NCI-H2171 (cell line): Measurements from ENCODE around the gene PHB1.
A peak's percentile ranks its signal among the peaks of the same experiment; 100 is the strongest.

Experiments
- DNase-seq: peaks from one replicate; lab custom pipeline; 2025; lab: John Stamatoyannopoulos, UW

Gene PHB1

DNA sequence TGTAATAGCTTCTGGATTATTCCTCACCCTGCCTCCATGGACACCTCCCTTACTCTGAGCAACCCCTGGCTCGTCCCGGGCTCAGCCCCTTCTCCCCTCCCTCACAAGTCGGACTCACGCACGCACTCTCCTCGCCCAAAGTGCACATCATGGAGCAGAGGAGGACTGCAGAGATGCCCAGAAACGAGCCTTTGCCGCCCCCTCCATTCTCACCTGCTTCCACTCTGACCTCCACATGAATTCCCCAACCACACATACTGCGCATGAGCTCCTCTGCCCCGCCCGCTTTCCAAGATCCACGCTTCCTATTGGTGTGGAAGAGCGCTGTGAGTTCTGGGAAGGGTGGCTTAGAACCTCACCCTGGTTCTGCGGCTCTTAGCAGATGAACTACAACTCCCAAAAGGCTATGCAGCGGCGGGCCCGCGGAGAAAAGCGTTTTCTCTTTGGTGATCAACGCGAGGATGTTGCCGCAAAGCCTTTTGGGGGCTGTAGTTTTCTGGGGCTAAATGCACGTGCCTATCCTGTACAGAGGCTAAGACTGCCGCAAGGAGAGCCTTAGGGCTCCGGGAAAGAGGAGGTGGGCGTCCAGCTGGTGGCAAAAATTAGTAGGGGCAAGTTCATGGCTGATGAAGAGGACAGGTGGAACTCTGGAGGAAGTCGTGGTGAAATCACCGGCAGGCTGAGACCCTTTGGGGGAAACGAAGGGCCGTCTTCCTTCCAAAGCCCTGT lies at the start of gene PHB1:
PHB1 (minus strand) TSS at position 261 of the 729 bp plus-strand sequence. CDS start 1,618 bp downstream, outside the sequence.
- DNase-seq = peak; percentile 97

DNA sequence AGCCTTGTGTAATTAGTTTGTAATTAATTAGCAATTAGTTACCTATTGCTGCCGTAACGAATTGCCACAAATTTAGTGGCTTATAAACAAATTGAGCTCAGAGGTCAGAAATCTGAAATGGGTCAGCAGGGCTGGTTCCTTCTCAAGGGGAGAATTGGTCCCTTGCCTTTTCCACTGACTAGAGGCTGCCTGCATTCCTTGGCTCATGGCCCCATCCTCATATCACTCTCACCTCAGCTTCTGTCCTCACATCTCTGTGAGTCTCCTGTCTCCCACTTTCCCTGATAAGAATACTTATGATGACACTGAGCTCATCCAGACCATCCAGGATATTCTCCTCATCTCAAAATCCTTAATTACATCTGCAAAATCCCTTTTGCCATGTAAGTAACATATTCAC lies 49.4 kb upstream of the PHB1 start:
- DNase-seq = no peak

DNA sequence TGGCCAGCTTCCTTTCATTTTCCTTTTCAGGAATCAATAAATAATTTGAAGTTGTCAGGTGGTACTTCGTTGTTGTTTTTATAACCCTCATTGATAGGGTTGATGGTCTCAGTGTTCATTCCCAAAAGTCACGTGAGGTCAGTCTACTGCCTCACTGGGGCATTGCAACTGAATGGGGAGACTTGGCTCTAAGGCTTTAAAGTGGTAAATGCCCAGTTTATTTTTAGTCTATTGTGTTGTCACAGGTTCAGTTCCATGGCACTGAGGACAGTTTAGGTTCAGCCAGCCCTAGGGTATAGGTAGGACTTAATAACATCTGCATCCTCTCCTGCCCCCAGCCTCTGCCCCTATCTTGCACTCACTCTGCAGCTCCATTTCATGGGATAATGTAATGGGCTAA lies 46.9 kb upstream of the PHB1 start:
- no peak for DNase-seq

DNA sequence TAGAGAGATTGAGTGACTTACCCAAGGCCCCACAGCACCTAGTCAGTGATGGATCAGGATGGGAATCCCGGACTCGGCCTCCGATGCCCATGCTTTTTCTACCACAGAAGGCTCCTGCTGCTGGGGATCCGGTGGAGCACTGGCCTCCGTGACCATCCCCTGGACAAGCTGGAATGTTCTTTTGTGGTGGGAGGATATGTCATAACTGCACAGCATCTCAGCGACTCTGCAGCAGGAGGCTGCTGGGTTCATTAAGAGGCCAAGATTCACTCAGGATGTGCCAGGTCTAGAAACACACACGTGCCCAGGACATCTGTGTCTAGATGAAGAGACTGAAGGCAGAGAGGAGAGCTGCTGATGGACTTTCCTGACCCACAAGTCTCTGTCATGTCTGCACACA lies 45.7 kb upstream of the PHB1 start:
- no peak for DNase-seq

DNA sequence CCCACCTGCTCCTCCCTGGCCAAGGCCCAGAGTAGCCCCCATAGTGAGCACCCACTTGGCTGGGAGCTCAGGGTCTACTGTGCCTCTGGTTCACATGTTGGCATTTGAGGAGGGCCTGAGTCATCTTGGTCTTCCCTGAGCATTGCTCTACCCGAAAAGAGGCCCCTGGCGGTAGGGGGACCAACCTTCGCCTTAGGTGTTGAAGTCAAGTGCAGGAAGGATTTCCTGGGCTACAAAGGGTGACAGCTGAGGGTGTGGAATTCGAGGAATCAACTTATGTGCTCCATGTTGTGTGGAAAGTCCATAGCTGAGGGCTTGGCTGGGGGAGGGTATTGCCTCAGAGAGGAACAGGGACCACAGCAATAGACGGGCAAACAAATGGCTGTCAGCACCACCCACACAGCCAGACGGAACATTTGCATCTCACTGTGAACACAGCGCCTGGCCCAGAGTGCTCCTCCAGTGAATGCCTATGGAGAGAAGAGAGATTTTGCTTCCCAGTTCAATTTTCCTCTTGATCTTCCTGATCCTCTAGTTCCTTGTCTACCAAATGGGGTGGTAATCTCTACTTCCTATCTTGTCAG lies 44.8 kb upstream of the PHB1 start:
- DNase-seq = no peak

DNA sequence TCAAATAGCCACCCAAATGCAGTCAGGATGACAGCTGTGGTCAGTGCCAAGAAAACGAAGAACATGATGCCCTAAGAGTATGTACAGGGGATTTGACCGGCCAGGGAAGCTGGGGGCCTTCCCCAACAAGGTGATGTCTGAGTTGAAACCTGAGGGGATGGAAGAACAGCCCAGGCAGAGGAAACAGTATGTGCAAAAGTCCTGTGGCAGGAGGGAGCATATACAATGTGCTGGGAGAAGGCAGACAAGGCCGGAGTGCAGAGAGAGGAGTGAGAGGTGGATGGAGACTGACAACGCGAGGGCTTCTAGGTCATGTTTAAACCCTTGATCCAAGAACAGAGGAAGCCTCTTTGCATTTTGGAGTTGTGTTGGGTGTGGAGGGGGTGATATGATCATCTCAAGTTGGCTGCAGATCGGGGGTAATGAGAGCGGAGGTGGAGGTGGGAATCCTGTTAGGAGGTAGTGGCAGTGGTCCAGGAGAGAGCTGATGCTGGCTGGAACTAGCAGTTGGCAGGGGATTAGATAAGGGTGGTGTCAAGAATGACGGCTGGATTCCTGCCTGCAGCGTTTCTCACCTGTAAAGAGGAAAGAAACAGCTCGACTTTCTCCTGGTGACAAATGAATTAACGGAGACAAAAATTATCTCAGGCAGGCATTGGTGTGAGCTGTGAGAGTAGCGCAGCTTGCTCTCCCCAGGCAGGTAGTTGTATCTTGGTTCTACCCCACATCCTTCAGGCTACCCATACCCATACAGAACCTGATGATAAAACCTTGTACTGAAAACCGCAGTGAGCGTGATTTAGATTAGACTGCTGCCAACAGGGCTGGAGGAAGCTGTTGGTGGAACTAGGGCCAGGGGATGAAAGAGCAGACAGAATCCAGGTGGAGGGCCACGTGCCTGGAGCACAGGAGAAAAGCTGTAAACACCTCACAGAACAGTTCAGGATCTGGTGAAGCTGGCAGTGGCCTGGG lies 43.2 kb upstream of the PHB1 start:
- DNase-seq = no peak

DNA sequence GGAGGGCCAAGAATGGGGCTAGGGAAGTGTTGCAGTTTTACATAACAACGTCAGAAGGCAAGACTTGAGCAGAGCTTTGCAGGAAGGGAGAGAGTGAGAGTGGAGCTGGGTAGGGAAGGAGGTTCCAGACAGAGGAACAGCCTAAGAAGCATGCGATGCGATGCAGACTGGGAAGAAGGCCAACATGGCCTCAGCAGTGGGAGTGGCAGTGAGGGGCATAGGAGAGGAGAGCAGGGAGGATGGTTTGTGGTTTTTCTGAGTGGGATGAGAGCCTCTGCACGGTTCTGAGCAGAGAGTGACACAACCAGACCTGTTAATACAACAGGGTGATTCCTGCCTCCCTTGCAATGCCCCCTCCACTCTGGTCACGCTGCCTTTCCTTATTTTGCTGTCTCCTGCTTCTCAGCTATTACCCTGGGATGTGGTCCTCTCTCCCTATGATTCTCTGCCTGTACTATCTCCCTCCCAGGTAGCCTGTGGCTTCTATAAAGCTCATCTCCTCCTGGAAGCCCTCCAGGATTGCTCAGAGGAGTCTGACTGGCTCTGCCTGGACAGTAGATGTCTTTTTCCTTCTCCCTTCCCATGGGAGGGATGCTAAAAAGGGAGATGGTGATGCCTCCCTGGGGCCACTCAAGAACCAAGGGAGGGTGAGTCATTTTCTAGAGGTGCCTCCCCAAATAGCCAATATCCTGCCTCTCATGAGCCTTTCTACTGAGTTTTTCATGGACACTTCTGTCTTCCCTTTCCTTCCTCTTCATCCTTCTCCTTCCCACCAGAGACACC lies 41.7 kb upstream of the PHB1 start:
- DNase-seq = no peak

DNA sequence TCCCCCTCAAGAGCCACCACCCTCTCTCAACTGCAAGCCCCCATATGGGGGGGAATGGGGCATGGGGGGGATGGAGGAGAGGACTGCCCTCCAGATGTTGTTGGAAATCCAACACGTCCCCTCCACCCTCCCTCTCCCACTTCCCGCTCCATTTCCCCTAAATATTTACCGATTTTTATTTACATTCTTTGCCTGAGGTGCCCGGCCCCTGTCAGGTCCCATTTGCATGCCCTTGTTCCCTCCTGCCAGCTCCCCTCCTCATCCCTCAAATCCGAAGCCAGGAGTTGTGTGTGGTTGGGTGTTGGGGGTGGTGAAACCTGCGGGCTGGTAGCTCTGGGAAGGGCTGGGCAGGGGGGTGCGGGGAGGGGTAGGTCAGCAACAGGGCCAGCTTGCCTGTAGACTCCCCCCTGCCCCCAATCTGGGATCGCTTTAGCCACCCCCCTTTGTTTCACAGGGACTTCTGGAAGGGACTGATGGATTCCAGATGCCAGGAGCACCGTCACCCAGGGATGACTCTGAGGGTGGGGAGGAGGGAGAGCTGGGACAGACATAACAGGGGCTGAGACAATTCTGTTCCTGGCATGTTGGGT lies 40.7 kb upstream of the PHB1 start:
- no peak for DNase-seq

DNA sequence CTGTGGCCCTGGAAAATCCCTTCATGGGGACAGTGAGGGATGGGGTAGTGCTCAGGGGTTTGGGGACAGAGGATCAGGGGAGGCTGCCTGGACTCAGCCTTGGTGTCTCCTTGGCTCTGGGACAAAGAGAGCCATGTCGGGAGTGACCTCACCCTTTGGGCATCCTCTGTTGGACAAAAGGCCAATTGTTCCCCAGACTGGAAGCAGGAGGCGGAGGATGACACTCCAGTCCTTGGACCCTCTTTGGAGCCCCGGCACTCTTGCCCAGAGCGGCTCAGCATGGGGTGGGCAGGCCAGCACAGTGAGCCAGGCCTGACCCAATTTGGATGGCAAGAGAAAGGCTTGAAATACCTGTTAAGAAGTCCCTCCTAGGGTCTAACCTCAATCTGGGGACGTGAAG lies 39.4 kb upstream of the PHB1 start:
- DNase-seq = no peak

DNA sequence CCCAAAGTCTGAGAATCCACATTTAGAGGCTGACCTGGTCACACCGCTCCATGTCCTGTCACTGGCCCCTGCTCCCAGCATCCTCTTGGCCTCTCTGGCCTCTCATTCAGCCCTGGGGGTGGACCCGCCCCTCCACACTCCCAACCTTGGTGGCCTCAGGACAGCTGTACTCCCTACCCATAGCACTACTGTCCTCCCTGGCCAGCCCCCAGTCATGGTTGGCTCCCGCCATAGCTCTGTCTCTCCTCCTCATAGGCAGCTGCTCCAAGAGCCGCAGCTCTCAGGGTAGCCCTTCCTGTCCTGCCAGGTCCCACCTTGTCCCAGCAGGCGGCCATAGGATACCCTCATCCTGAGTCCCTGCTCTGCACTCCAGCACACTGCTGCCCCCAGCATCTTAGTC lies 38.0 kb upstream of the PHB1 start:
- DNase-seq = no peak

DNA sequence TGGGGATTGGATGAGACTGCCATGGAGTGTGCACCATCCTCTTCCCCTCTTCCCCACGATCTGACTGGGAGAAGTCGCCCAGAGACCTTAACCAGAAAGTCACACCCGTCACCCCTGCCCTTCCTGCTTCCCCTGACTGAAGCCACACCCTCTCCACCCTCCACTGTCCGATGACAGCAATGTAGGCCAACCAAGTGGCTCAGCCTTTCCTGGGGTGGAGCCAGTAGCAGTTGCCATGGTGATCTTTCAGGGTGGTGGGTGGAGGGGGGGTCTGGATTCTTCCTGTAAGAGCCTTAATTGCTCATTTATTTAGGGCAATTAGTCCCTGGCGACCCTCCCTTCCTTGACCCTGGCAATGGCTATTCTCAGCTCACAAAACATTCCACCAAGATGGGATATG lies 37.5 kb upstream of the PHB1 start:
- no peak for DNase-seq

DNA sequence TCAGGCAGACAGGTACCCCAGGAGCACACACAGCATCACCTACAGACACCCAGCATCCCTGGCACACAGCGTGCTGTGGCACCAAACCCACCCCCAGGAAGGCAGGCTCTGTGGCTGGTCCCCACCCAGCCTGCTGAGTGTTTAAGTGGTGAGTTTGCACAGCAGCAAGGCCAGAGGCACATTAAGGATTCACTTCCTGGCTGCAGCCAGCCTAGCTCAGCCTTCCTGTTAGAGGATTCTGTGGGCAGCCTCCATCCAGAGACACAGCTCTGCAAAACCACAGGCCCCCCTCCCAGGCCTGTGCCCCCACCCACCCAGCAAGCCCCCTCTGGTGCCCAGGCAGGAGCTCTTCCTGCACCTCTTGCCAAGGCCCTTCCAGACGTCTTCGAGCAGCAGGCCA lies 36.1 kb upstream of the PHB1 start:
- no peak for DNase-seq

DNA sequence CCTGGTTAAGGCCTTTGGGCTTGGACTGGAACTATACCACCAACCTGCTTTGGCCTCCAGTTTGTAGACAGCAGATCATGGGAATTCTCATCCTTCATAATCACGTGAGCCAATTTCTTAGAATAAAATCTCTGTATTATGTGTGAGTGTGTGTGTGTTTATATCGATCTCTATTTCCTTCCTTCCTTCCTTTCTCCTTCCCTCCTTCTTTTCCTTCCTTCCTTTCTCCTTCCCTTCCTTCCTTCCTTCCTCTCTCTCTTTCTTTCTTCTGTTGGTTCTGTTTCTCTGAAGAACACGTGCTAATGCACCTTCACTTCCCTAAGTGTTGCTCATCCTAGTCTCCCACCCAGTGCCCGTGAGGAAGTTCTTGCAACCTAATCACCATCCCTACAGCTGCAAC lies 35.5 kb upstream of the PHB1 start:
- no peak for DNase-seq

DNA sequence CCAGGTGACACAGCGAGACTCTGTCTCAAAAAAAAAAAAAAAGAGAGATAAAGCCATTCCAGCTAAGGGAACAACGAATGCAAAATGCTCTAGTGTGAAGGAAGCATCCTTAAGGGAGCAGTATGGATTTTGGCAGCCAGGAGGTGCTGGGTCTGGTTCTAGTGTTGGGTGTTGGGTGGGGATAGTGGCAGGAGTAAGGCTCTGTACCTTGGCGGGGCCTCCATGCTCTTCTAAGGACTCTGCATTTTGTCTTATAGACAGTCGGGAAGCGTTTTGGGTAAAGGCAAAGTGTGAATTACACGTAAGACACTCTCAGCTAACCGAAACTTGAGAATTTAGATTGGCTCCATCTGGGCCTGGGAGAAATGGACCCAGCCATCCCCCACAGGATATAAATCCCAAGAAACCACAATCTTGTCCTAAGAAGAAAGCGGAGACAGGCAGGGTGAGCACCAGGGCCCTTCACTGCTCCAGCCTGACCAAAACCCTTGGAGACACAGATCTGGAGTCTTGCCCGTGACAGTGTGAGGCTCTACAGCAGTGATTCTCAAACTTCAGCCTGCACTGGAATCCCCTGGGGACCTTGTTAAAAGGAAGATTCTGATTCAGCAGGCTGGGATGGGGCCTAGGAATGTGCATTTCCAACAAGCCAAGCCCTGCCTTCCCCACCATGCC lies 33.1 kb upstream of the PHB1 start:
- no peak for DNase-seq

DNA sequence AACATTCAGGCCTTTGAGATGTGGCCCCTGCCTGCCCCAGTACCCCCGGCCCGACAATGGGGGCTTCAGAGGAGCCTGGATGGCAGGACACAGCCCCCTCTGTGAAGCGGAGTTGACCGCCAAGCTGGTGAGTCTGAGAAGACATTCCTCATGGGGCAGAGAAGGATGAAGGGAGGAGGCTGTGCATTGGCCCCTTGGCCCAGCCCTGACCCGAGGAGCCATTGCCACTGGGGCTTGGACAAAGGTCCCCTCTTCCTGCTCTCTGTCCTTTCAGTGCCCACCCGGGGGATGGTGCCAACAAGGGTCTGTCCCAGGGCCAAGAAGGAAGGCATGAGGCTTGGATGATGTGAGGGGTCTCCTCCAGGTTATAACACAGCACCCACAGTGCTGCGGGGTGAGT lies 30.9 kb upstream of the PHB1 start:
- DNase-seq = no peak

DNA sequence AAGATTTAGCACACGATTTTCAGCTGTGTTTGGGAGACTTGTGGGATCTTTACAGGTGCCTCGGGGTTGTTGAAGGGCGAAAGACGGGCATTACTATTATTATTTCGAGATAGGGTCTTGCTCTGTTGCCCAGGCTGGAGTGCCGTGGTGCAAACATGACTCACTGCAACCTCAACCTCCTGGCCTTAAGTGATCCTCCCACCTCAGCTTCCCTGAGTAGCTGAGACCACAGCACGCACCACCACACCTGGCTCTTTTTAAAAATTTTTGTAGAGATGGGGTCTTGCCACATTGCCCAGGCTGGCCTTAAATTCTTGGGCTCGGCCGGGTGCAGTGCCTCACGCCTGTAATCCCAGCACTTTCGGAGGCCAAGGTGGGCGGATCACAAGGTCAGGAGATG lies 29.7 kb upstream of the PHB1 start:
- DNase-seq = no peak

DNA sequence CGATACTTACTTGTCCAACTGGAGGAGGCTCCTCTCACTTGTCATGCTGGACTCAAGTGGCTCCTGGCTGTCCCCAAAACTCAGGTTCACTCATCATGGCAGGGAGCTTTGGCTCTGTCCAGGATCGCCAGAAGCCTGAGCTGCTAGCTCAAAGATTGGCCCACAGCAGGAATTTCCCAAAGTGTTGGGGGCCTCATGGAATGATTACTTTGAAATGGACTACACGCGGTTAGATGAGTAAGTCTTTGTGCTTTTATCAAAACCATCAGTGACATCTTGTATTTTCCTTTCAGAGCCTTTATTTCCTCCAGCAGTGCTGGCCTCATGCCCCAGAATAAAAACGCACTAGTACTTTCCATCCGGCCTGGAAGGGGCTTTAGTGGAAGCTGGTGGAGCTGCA lies 29.2 kb upstream of the PHB1 start:
- DNase-seq = no peak

DNA sequence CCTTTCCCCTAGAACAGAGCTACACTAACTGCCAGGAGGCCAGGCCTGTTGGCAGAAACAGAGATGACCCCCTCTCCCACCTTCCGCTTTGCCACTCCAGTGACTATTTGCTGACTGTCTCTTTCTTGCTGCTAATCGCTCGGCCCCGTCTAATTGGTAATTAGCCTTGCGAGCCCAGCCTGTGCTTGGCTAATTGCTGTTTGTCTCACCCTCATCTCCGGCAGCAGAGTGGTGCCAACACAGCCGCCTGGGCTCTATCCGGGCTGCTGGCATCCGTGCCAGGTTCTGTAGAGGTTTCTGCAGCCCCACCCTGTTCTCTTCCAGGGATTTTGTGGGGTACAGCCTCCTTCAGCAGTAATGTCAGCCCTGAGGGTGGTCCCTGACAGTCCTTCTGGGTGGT lies 27.4 kb upstream of the PHB1 start:
- DNase-seq = no peak

DNA sequence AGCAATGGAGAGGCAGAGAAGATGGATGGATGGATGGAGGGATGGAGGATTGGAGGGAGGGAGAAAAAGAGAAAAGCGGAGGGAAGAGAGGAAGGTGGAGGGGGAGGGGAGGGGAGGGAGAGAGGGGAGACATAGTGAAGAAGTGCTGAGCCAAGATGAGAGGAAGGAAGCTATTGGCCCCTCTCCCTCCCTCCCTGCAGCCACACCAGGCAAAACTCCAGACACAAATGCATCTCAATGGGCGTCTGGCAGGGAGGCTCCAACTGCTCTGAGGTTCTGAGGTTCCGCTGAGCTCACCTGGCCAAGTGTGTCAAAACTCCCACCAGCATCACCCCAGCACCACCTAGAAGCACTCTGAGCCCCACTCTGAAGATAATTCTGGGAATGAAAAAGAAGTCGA lies 26.9 kb upstream of the PHB1 start:
- DNase-seq = no peak

DNA sequence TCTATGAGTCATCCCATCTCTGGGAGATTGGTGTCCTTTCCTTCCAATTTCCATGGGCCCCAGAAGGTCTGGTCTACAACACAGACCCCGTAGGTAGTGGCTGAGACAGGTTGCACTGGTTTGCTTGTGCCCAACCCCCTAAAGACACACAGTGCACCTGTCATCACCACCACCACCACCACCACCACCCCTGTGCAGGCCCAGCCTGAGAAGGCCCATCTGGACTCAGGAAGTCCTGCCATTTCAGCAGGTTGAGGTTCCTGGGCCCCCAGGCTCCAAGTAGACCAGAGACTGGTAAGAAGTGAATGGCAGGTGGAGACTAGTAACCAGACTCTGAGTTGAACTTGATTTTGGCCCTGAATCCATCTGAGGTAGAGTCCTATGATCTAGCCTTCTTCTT lies 25.9 kb upstream of the PHB1 start:
- no peak for DNase-seq
